GM15510 (cell line): ENCODE measurements around the gene PLIN1.

Experiments
- POLR2A ChIP-seq: IDR thresholded peaks from 3 replicates; pipeline ENCODE4 v1.6.1; 2011; ENCODE audit warnings: borderline replicate concordance; ENCODE audit not compliant: insufficient read length; ENCODE audit errors: extremely low read depth

The PLIN1 gene

DNA sequence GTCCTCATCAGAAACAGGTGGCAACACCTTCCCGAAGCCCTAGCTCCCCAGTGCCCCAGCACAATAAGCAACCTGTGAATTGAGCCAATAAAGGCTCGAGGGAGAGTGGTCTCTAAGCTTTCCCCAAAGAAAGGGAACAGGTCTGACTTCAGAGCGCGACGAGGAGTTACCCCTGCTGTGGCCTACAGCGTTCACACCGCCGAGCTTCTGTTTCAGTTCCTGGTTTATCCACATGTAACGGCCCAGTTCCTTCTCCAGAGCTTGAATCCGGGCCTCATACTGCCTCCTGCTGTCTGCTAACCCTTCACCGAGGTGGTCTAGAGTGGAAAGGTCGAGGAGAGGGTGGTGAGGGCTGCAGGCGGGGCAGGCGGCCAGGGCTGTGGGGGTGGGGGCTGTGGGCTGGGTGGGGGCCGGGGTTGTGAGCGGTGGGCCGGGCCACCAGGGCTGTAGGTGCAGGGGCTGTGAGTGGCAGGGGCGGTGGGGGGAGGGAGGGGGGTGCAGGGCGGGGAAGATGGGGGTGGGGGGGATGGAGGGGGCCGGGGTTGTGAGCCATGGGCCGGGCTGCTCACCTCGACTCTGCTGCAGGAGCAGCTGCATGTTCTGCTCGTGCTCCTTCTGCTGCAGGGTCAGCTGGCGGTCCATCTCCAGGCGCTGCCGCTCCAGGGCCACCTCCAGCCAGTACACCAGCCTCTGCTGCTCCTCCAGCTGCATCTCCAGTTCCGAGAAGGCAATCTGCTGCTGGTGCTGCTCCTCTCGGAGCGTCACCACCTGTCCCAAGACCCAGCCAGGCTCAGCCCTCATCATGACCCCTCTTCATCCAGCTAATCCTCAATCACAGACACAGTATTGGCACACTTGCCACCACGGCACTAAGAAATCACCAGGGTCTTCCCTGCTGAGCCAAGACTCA lies 50.1 kb downstream of the PLIN1 start:
- TF ChIP-seq POLR2A = no peak

DNA sequence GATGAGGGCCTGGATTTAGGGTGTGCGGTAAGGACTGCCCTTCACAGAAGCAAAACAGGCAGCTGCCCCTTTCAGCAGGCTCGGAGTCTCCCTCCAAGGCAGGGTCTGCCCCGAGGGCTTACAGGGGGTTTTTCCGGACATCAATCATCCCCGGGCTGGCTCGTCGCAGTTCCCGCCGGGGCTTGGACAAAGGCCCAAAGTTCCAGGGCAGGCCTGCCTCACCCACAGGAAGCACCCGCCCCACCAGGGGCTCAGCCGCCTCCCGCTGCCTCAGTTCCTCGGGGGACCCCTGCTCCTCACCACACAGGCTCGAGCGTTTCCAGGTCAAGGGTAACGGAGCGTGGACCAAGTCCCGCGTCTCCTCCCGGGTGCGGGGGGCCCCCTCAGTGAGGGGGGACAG lies 50.9 kb downstream of the PLIN1 start:
- TF ChIP-seq POLR2A = no peak

DNA sequence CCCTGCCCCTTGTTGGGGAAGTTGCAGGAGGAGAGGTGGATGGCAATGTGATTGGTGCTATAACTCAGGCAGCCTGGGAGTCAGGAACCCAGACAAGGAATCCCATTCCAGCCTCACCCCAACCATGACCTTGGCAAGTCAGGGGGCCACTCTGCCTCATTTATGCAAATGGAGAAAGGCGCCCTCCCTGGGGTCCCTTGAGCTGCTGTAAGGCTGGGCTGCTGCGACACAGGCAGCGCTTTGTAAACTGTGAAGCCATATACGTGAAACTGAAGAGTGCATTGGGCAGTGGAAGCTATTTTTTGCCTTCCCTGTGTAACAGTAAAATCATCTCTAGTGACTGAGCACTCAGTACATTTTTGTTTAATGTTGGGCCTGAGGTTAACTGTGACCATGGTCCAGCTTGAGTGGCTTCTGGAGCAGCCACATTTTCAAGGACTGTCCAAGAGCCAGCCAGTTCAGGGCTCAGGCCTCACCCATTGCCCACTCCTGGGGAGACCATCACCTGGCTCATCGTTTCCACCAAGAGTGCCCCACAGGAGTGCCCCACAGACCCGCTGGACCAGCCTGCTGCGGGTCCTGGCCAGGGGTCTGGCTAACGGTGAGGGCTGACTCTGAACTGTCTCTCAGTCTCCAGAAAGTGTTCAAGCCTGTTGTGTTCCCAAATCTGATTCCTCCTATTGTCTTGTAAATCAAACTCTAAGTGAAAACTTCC lies 51.8 kb downstream of the PLIN1 start:
- no peak for TF ChIP-seq POLR2A

DNA sequence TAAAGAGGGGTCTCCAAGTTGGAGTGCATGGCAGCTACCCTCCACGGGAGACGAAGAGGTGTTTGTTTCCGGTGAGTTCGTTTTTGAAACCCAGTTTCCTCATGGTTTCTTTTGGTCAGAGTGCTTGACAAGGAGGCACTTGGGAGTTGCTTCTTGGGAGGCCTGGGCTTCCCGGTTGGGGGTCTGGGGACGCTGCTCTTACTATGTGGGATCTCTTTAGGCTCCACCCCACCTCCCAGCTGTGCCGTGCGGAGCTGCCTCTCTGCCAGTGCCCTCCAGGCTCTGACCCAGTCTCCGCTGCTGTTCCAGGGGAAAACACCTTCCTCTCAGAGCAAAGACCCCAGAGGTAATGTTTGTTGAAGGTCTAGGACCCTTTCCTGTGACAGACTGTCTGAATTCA lies 53.5 kb downstream of the PLIN1 start:
- no peak for TF ChIP-seq POLR2A

DNA sequence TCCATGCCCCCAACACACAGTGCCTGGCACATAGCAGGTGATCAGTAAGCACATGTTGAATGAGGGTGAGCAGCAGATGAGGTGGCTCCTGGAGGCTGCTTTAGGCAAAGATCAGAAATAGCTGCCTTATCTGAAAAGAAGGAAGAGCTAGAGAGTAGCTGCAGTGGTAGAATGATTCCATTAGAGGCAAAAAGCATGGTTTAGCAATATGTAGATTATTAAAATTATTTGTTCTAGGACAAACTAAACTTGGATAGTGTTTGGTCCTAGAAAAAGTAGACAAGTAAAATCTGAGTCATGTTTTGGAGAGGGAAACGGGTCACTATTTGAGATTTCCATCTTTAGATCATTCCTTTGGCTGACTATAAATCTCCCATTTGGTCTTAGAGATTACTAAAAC lies 56.0 kb downstream of the PLIN1 start:
- no peak for TF ChIP-seq POLR2A

DNA sequence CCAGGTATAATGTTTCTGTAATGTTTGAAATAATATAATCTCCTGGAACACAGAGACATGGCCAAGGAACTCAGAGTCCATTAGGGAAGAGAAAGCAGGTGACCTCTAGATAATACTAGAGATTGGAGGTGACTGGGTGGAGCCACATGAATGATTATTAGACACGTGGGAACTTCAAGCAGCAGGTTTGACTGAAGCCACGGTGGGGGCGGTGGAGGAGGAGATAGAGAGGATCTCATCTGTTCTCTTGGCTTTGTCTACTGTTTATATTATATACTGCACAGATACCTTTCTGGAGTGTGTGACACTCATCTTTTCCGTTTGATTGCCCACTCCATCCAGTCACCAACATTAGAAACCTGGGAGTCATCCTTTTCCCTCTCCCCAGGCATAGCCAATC lies 57.6 kb downstream of the PLIN1 start:
- no peak for TF ChIP-seq POLR2A

DNA sequence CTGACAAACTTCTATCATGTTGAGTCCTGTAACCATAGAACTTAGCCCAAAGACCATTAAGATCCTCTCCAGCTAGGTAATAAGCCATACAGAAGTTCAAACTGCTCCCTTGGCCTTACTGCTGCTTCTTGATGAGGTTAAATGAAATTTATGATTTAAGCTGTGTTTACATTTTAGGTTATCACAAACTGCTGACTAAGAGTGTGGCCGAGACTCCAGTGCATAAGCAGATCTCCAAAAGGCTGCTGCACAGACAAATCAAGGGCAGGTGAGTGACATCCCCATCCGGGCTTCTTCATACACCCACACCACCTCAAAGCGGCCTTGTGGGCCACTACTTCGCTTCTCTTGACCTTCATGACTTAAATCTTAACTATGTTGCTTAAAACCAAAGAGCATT lies 62.9 kb downstream of the PLIN1 start:
- TF ChIP-seq POLR2A = no peak

DNA sequence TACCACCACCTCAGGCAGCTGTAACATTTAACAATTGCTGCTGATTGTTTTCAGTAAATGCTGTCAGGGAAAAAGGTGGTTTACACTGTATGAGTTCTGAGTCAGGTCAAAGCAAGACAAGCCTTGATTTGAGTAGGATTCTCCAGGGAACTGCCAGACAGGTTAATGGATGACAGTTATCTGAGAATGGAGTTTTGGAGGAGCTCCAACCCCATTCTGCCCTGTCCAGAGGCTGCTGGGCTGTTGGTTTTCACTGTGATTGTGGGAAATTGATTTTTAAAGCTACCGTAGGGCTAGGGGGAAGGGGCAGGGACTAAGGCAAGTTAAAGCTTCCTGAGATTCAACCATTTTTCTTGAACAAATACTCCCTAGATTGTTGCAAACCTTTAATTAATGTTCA lies 64.0 kb downstream of the PLIN1 start:
- TF ChIP-seq POLR2A = no peak
